GM12864 (cell line): Measurements from ENCODE around the gene FFAR3.

Experiments used
- DNase-seq: peaks from one replicate; pipeline ENCODE4 v3.0.0-alpha.2; 2011; ENCODE audit warnings: low read depth
- H3K4me3 ChIP-seq: 2 replicates; pipeline ENCODE4 v1.5.1; 2011; ENCODE audit warnings: mild to moderate bottlenecking, low read depth, low read length, control low read depth
- CTCF ChIP-seq: IDR thresholded peaks from 2 replicates; pipeline ENCODE4 v1.5.1; 2011; ENCODE audit warnings: low read depth, mild to moderate bottlenecking, moderate library complexity, low read length, control low read depth, inconsistent platforms; ENCODE audit errors: missing control alignments

Gene FFAR3

DNA sequence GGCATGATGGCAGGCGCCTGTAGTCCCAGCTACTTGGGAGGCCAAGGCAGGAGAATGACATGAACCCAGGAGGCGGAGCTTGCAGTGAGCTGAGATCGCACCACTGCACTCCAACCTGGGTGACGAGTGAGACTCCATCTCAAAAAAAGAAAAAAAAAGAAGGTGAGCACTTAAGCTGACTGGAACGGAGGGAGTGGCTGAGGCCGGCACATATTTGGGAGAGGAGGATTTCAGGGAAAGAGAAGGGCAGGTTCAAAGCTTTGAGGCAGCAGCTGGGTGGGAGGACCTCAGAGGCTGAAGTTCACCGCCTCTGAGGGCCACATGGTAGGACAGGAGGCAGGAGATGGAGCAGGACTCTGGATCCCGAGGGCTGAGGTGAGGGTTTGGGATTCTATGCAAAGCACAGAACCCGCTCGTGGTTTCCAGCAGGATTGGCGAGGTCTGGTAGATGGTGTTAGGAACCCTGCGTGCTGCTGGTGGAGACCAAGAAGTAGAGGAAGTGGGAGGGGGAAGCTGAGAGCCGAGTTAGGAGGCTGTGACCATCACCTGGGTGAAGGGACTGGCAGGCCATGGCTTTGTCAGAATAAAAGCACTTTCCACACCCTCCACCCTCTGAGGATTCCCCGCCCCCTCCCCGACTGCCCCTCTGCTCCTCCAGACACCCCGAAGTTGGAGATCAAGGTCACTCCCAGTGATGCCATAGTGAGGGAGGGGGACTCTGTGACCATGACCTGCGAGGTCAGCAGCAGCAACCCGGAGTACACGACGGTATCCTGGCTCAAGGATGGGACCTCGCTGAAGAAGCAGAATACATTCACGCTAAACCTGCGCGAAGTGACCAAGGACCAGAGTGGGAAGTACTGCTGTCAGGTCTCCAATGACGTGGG lies 20.9 kb upstream of the FFAR3 start:
- no peak overlapping the region for H3K4me3 ChIP-seq
- no peak for TF ChIP-seq CTCF
- DNase-seq = no peak

- no peak overlapping the region for H3K4me3 ChIP-seq
- no peak for TF ChIP-seq CTCF
- DNase-seq = no peak
Observed at GRCh38 chr19:35337984-35338296, 20.3 kb upstream of the FFAR3 start.

DNA sequence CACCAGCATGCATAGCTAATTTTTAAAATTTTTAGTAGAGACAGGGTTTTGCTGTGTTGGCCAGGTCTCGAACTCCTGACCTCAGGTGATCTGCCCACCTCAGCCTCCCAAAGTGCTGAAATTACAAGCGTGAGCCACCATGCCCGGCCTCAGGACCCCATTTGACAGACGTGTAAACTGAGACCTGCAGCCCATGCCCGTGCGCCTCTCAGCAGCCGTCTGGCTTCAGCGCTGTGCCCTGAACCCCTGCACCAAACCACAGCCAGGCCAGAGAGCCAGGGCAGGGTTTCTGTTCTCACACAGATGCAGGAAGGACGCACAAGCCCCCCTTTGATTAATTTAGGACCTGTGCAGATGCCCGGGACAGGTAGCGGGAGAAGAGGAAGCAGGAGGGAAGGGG lies 17.8 kb upstream of the FFAR3 start:
- TF ChIP-seq CTCF = no peak
- no peak overlapping the region for H3K4me3 ChIP-seq
- no peak for DNase-seq

DNA sequence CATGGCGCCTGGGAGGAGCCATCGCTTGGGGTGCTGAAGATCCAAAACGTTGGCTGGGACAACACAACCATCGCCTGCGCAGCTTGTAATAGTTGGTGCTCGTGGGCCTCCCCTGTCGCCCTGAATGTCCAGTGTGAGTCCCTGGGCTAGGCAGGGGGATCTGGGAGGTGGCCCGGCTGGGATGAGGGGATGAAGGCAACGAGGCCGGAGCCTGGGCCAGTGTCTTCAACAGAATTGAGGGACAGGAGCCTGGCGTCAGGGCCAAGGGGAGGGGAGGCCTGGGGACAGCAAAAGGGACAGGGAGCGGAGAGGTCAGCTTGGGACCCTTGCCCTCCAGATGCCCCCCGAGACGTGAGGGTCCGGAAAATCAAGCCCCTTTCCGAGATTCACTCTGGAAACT lies 17.3 kb upstream of the FFAR3 start:
- DNase-seq = no peak
- TF ChIP-seq CTCF = no peak
- H3K4me3 ChIP-seq = no peak overlapping the region

DNA sequence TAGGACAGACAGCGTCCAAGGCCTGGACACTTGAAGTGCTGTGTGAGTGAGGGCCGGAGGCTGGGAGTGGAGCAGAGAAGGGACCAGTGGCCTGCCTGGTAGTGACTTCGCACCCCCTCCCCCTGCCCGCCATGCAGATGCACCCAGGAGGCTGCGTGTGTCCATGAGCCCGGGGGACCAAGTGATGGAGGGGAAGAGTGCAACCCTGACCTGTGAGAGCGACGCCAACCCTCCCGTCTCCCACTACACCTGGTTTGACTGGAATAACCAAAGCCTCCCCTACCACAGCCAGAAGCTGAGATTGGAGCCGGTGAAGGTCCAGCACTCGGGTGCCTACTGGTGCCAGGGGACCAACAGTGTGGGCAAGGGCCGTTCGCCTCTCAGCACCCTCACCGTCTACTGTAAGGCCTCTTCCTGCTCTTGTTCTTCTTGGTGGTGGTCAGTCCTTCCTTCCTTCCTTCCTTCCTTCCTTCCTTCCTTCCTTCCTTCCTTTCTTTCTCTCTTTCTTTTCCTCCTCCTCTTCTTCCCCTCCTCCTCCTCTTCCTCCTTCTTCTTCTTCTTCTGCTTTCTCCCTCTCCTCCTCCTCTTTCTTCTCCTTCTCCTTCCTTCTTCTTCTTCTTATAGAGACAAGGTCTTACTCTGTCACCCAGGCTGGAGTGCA lies 16.6 kb upstream of the FFAR3 start:
- H3K4me3 ChIP-seq = no peak overlapping the region
- DNase-seq = no peak
- TF ChIP-seq CTCF = no peak

DNA sequence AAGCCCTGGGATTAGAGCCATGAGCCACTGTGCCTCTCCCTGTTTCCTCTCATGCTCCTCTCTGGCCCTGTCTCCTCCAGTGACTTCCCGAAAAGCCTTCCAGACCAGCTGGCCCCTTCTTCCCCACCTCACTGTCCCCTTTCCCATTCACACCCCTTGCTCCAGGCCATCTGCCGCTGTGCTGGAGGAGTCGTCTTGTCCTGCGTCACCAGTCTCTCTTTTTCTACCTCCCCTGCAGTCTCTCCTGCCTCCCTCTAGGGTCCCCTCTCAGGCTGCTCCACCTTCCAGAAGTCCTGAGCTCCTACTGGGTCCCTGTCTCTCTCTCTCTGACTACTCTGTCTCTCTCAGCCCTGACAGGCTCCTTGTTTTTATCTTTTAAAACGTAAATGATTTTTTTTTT lies 15.8 kb upstream of the FFAR3 start:
- no peak overlapping the region for H3K4me3 ChIP-seq
- no peak for DNase-seq
- no peak for TF ChIP-seq CTCF
